Measurements from ENCODE around the gene MARCHF4. TPM values are rescaled to one million over a fixed set of nuclear protein-coding genes. Genes with fewer than 3 reads are reported as not detected.

The MARCHF4 gene
- total and polyA plus RNA-seq, 3 experiments from 2014 or later = not detected

- CTCF ChIA-PET = interaction anchor here (0.8 to 4.8 kb wide), 4 partner anchors 9 to 57 kb away, joined by 3 to 30 read pairs (median 4); no protein-coding TSS in a partner anchor
Measured at GRCh38 chr2:216352653-216353270, 19.5 kb downstream of the MARCHF4 start.

GRCh38 chr2:216351172-216351925, 20.9 kb downstream of the MARCHF4 start:
- DNase-seq = no peak
- H3K4me3 ChIP-seq (ENCODE audit: low read length) = peak overlapping the region; percentile 44
- H3K36me3 ChIP-seq (ENCODE audit: insufficient read depth, low read length) = no peaks in the 10 kb centered on the region
- Mint-ChIP-seq H3K9me3 (no peaks in the 10 kb centered on the region), H3K27me3 (peaks cover 0 to 2% of the 10 kb centered on the region in 2 donors), H3K36me3 (peaks cover 0 to 2% (median 0%) of the 10 kb centered on the region in 3 donors), H3K4me1 (peaks cover 73 to 87% (median 76%) of the 10 kb centered on the region in 3 donors), H3K4me3 (peak overlapping the region in 6 of 7 donors; percentile 5 to 85 (median 52)), H3K27ac (peak overlapping the region in 7 of 8 donors; percentile 81 to 98 (median 90))
- peaks cover 71% of the 10 kb centered on the region for H3K4me1 ChIP-seq (ENCODE audit: insufficient read depth, low read length)
- POLR2A ChIA-PET = no interaction called here
- no peak overlapping the region for H3K27ac ChIP-seq (ENCODE audit: low read depth, low read length)
- no peaks in the 10 kb centered on the region for H3K9me3 ChIP-seq (ENCODE audit: low read length)
- CTCF ChIA-PET = interaction anchor here (1.3 to 4.8 kb wide), 2 partner anchors 24 to 53 kb away, joined by 3 to 30 read pairs; no protein-coding TSS in a partner anchor
- H3K27me3 ChIP-seq (ENCODE audit: insufficient read depth, low read length, poor library complexity, severe bottlenecking) = no peaks in the 10 kb centered on the region

More at GRCh38 chr2:216352653-216353270, 19.5 kb downstream of the MARCHF4 start:
- Mint-ChIP-seq H3K4me1 (peaks cover 63 to 74% (median 64%) of the 10 kb centered on the region in 3 donors), H3K27me3 (peaks cover 0 to 2% of the 10 kb centered on the region in 2 donors), H3K9me3 (no peaks in the 10 kb centered on the region), H3K36me3 (no peaks in the 10 kb centered on the region), H3K4me3 (peak overlapping the region; percentile 40 to 87 (median 75)), H3K27ac (peak overlapping the region; percentile 76 to 98 (median 87))
- peak in 2 of 5 donors; percentile 71 to 76 for DNase-seq
- Histone ChIP-seq H3K27ac (ENCODE audit: low read depth, low read length) (no peak overlapping the region), H3K27me3 (ENCODE audit: insufficient read depth, low read length, poor library complexity, severe bottlenecking) (no peaks in the 10 kb centered on the region), H3K36me3 (ENCODE audit: insufficient read depth, low read length) (no peaks in the 10 kb centered on the region), H3K4me3 (ENCODE audit: low read length) (peak overlapping the region; percentile 44), H3K4me1 (ENCODE audit: insufficient read depth, low read length) (peaks cover 60% of the 10 kb centered on the region), H3K9me3 (ENCODE audit: low read length) (no peaks in the 10 kb centered on the region)
- POLR2A ChIA-PET = interaction anchor here (0.6 to 1.4 kb wide), 3 partner anchors 19 to 1041 kb away, joined by 3 to 4 read pairs (median 3); partner anchors contain the start of genes ATIC and MARCHF4

GRCh38 chr2:216350214-216350791, 22.0 kb downstream of the MARCHF4 start:
- CTCF ChIA-PET = interaction anchor here (1.3 to 4.8 kb wide), 2 partner anchors 23 to 54 kb away, joined by 3 to 30 read pairs; no protein-coding TSS in a partner anchor
- POLR2A ChIA-PET = no interaction called here

GRCh38 chr2:216349366-216349765, 22.9 kb downstream of the MARCHF4 start:
- no peak for DNase-seq
- ChIA-PET POLR2A (no interaction called here), CTCF (interaction anchor here (1.2 kb wide), 1 partner anchor 51 kb away, joined by 3 read pairs; no protein-coding TSS in a partner anchor)
- Mint-ChIP-seq H3K9me3 (no peaks in the 10 kb centered on the region), H3K27ac (peak overlapping the region; percentile 21 to 97 (median 81)), H3K36me3 (peaks cover 0 to 4% (median 0%) of the 10 kb centered on the region in 3 donors), H3K27me3 (peaks cover 0 to 6% of the 10 kb centered on the region in 2 donors), H3K4me3 (peak overlapping the region in 6 of 7 donors; percentile 19 to 81 (median 38)), H3K4me1 (peaks cover 69 to 78% (median 71%) of the 10 kb centered on the region in 3 donors)
- H3K4me1 ChIP-seq (ENCODE audit: insufficient read depth, low read length) = peaks cover 69% of the 10 kb centered on the region
- no peaks in the 10 kb centered on the region for H3K36me3 ChIP-seq (ENCODE audit: insufficient read depth, low read length)
- H3K9me3 ChIP-seq (ENCODE audit: low read length) = no peaks in the 10 kb centered on the region
- H3K4me3 ChIP-seq (ENCODE audit: low read length) = no peak overlapping the region
- H3K27me3 ChIP-seq (ENCODE audit: insufficient read depth, low read length, poor library complexity, severe bottlenecking) = no peaks in the 10 kb centered on the region
- no peak overlapping the region for H3K27ac ChIP-seq (ENCODE audit: low read depth, low read length)

More at GRCh38 chr2:216350214-216350791, 22.0 kb downstream of the MARCHF4 start:
- Histone ChIP-seq H3K4me1 (ENCODE audit: insufficient read depth, low read length) (peaks cover 73% of the 10 kb centered on the region), H3K36me3 (ENCODE audit: insufficient read depth, low read length) (no peaks in the 10 kb centered on the region), H3K9me3 (ENCODE audit: low read length) (no peaks in the 10 kb centered on the region), H3K27ac (ENCODE audit: low read depth, low read length) (no peak overlapping the region), H3K27me3 (ENCODE audit: insufficient read depth, low read length, poor library complexity, severe bottlenecking) (no peaks in the 10 kb centered on the region), H3K4me3 (ENCODE audit: low read length) (no peak overlapping the region)
- H3K9me3 Mint-ChIP-seq = no peaks in the 10 kb centered on the region
- peaks cover 0 to 4% (median 0%) of the 10 kb centered on the region in 3 donors for H3K36me3 Mint-ChIP-seq
- H3K4me1 Mint-ChIP-seq = peaks cover 74 to 84% (median 76%) of the 10 kb centered on the region in 3 donors
- peak in 4 of 5 donors; percentile 15 to 74 (median 39) for DNase-seq
- peak overlapping the region; percentile 77 to 93 (median 88) for H3K27ac Mint-ChIP-seq
- peak overlapping the region; percentile 32 to 65 (median 49) for H3K4me3 Mint-ChIP-seq
- peaks cover 0 to 2% of the 10 kb centered on the region in 2 donors for H3K27me3 Mint-ChIP-seq

GRCh38 chr2:216348756-216349308, 23.5 kb downstream of the MARCHF4 start:
- Mint-ChIP-seq H3K27ac (peak overlapping the region in 7 of 8 donors; percentile 4 to 97 (median 84)), H3K9me3 (no peaks in the 10 kb centered on the region), H3K36me3 (peaks cover 0 to 4% (median 0%) of the 10 kb centered on the region in 3 donors), H3K4me1 (peaks cover 63 to 73% (median 65%) of the 10 kb centered on the region in 3 donors), H3K27me3 (peaks cover 0 to 6% of the 10 kb centered on the region in 2 donors), H3K4me3 (peak overlapping the region in 5 of 7 donors; percentile 19 to 65 (median 37))
- Histone ChIP-seq H3K9me3 (ENCODE audit: low read length) (no peaks in the 10 kb centered on the region), H3K4me3 (ENCODE audit: low read length) (no peak overlapping the region), H3K27ac (ENCODE audit: low read depth, low read length) (no peak overlapping the region), H3K27me3 (ENCODE audit: insufficient read depth, low read length, poor library complexity, severe bottlenecking) (no peaks in the 10 kb centered on the region), H3K4me1 (ENCODE audit: insufficient read depth, low read length) (peaks cover 64% of the 10 kb centered on the region), H3K36me3 (ENCODE audit: insufficient read depth, low read length) (no peaks in the 10 kb centered on the region)
- ChIA-PET POLR2A (no interaction called here), CTCF (interaction anchor here (1.2 kb wide), 1 partner anchor 52 kb away, joined by 3 read pairs; no protein-coding TSS in a partner anchor)
- no peak for DNase-seq

- DNase-seq = no peak
- Mint-ChIP-seq H3K27ac (peak overlapping the region in 2 of 8 donors; percentile 72 to 79), H3K27me3 (peaks cover 0 to 9% of the 10 kb centered on the region in 2 donors)
Measured at GRCh38 chr2:216346781-216347180, 25.5 kb downstream of the MARCHF4 start.

GRCh38 chr2:216345846-216346245, 26.4 kb downstream of the MARCHF4 start:
- H3K36me3 ChIP-seq (ENCODE audit: insufficient read depth, low read length) = no peaks in the 10 kb centered on the region
- Mint-ChIP-seq H3K27me3 (peaks cover 0 to 8% of the 10 kb centered on the region in 2 donors), H3K27ac (peak overlapping the region in 1 of 8 donors; percentile 39), H3K36me3 (peaks cover 0 to 4% (median 0%) of the 10 kb centered on the region in 3 donors), H3K4me1 (peaks cover 40 to 48% (median 42%) of the 10 kb centered on the region in 3 donors), H3K9me3 (no peaks in the 10 kb centered on the region), H3K4me3 (no peak overlapping the region)
- H3K27ac ChIP-seq (ENCODE audit: low read depth, low read length) = no peak overlapping the region
- no peak overlapping the region for H3K4me3 ChIP-seq (ENCODE audit: low read length)
- ChIA-PET POLR2A (no interaction called here), CTCF (no interaction called here)
- DNase-seq = no peak
- H3K9me3 ChIP-seq (ENCODE audit: low read length) = no peaks in the 10 kb centered on the region
- peaks cover 37% of the 10 kb centered on the region for H3K4me1 ChIP-seq (ENCODE audit: insufficient read depth, low read length)
- H3K27me3 ChIP-seq (ENCODE audit: insufficient read depth, low read length, poor library complexity, severe bottlenecking) = no peaks in the 10 kb centered on the region

More at GRCh38 chr2:216346781-216347180, 25.5 kb downstream of the MARCHF4 start:
- Mint-ChIP-seq H3K4me1 (peaks cover 43 to 52% (median 47%) of the 10 kb centered on the region in 3 donors), H3K4me3 (no peak overlapping the region), H3K9me3 (no peaks in the 10 kb centered on the region), H3K36me3 (peaks cover 0 to 4% (median 0%) of the 10 kb centered on the region in 3 donors)
- peaks cover 45% of the 10 kb centered on the region for H3K4me1 ChIP-seq (ENCODE audit: insufficient read depth, low read length)
- ChIA-PET POLR2A (no interaction called here), CTCF (no interaction called here)
- no peaks in the 10 kb centered on the region for H3K36me3 ChIP-seq (ENCODE audit: insufficient read depth, low read length)
- H3K27me3 ChIP-seq (ENCODE audit: insufficient read depth, low read length, poor library complexity, severe bottlenecking) = no peaks in the 10 kb centered on the region
- H3K4me3 ChIP-seq (ENCODE audit: low read length) = no peak overlapping the region
- no peak overlapping the region for H3K27ac ChIP-seq (ENCODE audit: low read depth, low read length)
- no peaks in the 10 kb centered on the region for H3K9me3 ChIP-seq (ENCODE audit: low read length)

Measured in CD8-positive, alpha-beta memory T cell (primary cell).